DMS114 treated with DMSO at 0.1 percent for 48 hours (cell line): ENCODE data around the gene DHRS4L2.
"Not testable (repeated sequence)": the region's sequence is repeated elsewhere in the genome, so short reads cannot be mapped to it uniquely, and the experiment has no call there.

Experiments
- DNase-seq: peaks from one replicate; lab custom pipeline; 2025; ENCODE audit not compliant: unreplicated experiment; lab: John Stamatoyannopoulos, UW

The DHRS4L2 gene

GRCh38 chr14:24013654-24014514 is 25.2 kb downstream of the DHRS4L2 start:
- peak; percentile 46 for DNase-seq

DNA sequence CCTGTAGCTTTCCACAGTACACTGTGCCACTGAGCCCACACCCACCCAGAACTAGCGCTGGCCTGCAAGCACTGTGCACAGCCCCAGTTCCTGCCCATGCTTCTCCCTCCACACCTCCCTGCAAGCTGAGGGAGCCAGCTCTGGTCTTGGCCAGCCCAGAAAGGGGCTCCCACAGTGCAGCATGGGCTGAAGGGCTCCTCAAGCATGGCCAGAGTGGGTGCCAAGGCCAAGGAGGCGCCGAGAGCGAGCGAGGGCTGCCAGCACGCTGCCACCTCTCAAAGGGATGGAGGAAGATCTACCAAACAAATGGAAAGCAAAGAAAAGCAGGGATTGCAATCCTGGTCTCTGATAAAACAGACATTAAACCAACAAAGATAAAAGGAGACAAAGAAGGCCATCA is 27.0 kb downstream of the DHRS4L2 start:
- not testable (repeated sequence) for DNase-seq

GRCh38 chr14:24018978-24019377 is 30.2 kb downstream of the DHRS4L2 start:
- not testable (repeated sequence) for DNase-seq

DNA sequence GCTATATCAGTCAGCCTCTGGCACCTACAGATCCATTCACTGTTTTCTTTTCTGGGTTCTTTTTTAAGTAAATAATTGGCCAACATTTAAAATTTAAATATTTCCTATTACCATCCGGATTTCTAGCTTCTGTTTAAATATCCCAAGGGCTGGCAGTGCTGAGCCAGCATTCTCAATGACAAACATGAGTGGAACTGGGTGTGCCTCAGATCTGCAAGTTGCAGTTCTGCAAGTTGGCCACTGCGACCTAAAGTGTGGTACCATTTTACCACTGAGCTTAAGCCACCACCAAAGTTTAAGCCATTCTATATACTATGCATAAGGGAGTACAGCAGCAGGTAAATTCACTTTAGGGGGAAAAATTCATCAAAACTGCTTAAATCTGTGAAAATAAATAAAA is 31.2 kb downstream of the DHRS4L2 start:
- not testable (repeated sequence) for DNase-seq

DNA sequence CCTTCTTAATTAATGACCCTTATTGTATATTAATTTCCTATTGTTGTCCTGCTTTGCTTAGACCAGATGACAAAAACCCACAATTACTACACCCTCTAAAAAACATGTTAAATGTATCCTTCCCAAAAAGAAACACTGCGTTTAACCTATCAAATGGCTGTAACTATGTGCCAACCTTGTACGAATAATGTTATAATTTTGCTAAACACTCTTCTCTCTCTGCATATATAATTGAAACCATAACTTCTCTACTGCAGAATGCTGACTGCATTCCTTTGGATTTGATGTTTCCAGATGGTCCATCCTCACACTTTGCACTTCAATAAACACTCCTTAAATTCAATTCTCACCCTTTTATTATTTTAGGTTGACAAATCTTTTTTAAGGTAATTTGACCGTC is 31.8 kb downstream of the DHRS4L2 start:
- DNase-seq: not testable (repeated sequence)

DNA sequence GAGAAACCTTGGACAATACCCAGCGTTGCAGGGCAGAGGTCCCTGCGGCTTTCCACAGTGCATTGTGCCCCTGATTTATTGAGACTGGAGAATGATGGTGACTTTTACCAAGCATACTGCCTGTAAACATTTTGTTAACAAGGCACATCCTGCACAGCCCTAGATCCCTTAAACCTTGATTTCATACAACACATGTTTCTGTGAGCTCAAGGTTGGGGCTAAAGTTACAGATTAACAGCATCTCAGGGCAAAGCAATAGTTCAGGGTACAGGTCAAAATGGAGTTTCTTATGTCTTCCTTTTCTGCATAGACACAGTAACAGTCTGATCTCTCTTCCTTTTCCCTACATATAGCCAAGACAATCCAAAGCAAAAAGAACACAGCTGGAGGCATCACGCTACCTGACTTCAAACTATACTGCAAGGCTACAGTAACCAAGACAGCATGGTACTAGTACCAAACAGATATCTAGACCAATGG is 36.2 kb downstream of the DHRS4L2 start:
- not testable (repeated sequence) for DNase-seq

DNA sequence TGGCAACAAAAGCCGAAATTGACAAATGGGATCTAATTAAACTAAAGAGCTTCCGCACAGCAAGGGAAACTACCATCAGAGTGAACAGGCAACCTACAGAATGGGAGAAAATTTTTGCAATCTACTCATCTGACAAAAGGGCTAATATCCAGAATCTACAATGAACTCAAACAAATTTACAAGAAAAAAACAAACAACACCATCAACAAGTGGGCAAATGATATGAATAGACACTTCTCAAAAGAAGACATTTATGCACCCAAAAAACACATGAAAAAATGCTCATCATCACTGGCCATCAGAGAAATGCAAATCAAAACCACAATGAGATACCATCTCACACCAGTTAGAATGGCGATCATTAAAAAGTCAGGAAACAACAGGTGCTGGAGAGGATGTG is 41.0 kb downstream of the DHRS4L2 start:
- not testable (repeated sequence) for DNase-seq

DNA sequence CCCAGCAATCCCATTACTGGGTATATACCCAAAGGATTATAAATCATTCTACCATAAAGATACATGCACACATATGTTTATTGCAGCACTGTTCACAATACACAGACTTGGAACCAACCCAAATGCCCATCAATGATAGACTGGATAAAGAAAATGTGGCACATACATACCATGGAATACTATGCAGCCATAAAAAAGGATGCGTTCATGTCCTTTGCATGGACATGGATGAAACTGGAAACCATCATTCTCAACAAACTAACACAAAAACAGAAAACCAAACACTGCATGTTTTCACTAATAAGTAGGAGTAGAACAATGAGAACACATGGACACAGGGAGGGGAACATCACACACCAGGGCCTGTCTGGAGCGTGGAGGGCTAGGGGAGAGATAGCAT is 42.6 kb downstream of the DHRS4L2 start:
- not testable (repeated sequence) for DNase-seq

GRCh38 chr14:24032727-24033418 is 44.1 kb downstream of the DHRS4L2 start:
- DNase-seq: no peak

GRCh38 chr14:24035769-24036168 is 47.0 kb downstream of the DHRS4L2 start:
- DNase-seq: not testable (repeated sequence)

- no peak for DNase-seq
Measured at GRCh38 chr14:24036169-24036962, 47.6 kb downstream of the DHRS4L2 start.

DNA sequence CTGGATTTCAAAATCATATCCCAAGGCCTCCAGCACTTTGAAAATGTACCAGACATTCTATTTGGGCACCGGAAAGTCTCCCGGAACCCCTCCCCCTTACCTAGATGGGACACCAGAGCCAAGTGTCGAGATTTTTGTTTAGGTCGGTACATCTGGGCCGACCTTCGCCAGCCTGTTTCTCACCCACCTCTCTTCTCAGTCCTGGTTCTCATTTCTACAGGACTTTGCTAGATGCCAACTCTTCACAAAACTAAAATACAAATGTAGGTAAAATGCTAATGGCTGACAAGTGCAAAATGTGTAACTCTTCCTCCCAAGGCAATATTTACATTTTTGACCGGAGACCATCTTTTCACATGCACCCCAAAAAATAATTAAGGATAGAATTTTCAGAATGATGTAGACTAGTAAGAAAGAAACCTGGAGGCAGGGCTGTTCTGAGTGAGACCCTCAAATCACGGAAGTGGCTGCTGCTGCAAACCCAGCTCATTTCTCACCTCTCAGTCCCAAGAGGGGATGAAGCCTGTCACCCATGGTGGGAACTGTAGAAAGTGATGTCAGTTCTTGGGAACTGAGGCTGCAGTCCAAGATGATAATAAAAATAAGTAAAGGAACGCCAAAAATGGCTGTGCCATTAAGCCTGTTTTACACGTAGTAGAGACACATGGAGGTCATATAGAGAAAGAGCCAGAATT is 48.4 kb downstream of the DHRS4L2 start:
- DNase-seq: not testable (repeated sequence)

DNA sequence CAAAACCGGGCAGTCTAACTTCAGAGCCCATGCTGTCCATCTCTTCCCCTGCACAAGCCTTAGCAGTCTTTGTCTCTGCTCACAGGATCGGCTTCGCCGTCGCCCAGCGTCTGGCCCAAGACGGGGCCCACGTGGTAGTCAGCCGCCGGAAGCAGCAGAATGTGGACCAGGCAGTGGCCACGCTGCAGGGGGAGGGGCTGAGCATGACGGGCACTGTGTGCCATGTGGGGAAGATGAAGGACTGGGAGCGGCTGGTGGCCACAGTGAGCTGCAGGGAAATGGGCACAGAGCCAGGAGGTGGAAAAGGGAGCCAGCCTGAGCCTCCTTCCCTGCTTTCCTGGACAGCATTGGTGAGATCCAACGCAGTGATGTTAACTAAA is 48.9 kb downstream of the DHRS4L2 start:
- no peak for DNase-seq

DNA sequence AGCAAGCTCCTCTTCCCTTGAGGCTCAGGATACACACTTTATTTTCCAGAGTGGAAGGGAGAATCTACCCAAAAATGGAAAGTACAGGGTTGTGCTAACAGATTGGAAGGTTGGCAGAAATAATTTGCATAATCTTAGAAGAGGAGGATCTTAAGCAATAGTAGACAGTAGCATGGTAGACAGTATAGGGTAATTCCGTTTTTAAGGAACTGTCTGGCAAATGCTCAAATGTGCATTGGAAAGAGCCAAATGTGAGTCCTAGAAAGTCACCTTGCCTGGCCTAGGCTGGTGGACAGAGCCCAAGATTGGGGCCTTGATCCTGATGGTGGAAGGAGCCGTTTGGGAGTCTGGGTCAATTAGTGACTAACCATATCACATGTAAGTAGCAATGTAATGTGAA is 50.0 kb downstream of the DHRS4L2 start:
- DNase-seq: no peak

DNA sequence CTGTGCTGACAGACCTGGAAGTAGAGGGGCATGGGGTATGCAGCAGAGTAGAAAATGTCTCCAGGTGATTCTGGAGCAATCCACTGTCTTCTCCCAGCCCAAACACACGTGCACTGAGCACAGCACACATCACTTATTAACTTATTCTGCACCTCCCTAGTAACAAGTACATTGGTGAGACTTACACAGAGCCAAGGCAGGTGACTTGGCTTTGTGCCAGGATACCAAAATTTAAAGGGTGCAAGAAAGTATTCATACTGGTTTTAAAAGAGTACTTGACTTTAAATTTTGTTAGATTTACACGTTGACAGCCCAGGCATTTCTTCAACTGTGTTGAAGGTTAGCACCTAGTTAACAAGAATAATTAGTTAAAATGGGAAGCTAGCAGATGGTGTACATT is 52.0 kb downstream of the DHRS4L2 start:
- DNase-seq: no peak

DNA sequence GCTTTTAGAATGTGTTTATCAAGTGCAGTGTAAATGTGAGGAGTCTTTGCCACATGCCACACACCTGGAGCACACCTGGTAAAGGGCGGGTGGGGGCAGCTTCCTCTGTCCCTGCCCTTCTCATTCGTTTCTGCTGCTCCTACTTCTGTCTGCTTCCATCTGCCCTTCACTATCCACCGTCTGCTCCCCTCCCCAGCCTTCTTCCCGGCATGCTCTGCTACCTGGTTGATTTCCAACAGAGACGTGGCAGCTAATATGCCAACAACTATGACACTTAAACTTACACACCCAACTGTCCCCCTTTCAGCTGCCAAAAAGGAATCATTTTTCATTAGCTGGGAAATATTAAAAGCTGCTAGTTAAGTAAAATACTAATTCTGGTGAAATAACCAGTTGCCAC is 54.0 kb downstream of the DHRS4L2 start:
- no peak for DNase-seq

DNA sequence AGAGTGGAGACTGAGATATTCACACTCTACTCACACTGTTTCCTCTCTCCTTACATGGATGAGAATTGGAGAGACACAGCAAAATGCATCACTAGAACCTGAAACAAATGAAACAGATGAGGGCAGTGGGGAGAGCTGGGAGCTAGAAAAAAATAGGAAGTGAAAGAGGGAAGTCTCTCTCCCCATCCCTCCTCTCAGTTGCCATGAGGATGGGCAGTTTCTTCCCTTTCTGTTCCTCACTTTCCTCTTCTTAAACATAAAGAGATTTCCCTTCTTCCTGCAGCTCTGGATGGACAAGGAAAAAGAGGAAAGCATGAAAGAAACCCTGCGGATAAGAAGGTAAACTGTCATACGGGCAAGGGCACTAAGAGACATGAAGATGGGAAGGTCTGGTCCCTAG is 60.3 kb downstream of the DHRS4L2 start:
- DNase-seq: not testable (repeated sequence)

GRCh38 chr14:24050753-24051152 is 62.0 kb downstream of the DHRS4L2 start:
- not testable (repeated sequence) for DNase-seq

DNA sequence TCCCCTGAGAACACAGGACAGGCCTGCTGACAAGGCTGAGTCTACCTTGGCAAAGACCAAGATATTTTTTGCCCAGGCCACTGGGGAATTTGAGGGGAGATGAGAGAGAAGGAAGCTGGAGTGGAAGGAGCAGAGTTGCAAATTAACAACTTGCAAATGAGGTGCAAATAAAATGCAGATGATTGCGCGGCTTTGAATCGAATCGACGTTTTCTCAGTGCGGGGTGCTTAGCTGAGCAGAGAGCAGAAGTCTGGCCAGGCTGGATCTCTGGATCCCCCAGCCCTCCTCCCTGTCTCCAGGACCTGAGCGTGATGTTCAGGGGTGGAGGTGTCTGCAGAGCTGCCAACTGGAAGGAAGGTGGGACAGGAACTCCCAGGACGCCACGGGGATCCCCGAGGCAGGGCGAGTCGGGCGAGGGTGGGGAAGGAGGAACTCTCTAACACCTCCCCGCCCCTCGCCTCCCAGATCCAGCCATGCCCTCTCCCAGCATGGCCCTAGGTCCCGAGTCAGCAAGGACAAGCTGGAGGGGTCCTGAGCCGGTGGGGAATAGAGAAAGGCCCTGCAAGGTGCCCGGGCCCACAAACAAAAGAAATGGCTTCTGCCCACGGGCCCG is 62.6 kb downstream of the DHRS4L2 start:
- no peak for DNase-seq
